ENCODE measurements around the gene UBE2E2. TPM values are rescaled to one million over a fixed set of nuclear protein-coding genes. Genes with fewer than 3 reads are reported as not detected.

The UBE2E2 gene
- total RNA-seq, 3 donors from 2014 or later (not counting 1 experiment from before 2014, with no cell fraction given): 4.8 to 6.1 (median 5.3) TPM

DNA sequence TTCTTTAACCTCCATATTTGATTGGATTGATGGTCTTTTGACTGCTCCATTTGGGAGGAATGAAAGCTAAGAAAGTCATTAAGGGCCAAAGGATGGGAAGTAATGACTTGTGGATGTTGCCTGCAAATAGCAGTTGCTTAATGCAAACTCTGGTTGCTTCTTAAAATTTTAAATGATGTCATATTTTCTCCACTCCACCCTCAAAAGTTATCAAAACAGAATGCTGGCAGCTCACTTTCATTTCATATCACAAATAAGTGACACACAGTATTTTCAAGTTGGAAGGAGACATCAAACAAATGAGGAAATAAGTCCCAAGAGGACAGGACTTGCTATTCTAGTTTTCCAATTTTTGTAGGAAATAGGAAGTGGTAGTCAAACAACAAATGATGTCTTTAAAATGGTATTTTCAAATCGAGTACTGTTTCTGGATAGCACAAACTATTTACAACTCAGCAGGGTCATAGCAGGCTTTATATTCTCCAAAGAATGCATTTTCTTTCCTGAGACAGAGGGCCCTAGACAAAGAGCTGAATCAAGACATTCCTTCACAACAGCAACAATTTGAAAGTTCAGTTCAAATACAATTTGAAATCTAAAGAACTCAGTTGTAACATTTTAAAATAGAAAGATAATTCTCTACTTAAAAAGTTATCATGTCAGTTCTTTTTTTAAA, 437.5 kb downstream of the UBE2E2 start:
- DNase-seq (no peak), ATAC-seq (no peak)
- Mint-ChIP-seq H3K27me3 (ENCODE audit: low read depth in 2 of 2) (peaks cover 0 to 2% of the 10 kb centered on the region in 2 donors), H3K27ac (no peak overlapping the region), H3K4me3 (no peak overlapping the region), H3K4me1 (no peaks in the 10 kb centered on the region), H3K36me3 (no peaks in the 10 kb centered on the region), H3K9me3 (peaks cover 0 to 2% of the 10 kb centered on the region in 2 donors)
- TF ChIP-seq, protein P1, sequence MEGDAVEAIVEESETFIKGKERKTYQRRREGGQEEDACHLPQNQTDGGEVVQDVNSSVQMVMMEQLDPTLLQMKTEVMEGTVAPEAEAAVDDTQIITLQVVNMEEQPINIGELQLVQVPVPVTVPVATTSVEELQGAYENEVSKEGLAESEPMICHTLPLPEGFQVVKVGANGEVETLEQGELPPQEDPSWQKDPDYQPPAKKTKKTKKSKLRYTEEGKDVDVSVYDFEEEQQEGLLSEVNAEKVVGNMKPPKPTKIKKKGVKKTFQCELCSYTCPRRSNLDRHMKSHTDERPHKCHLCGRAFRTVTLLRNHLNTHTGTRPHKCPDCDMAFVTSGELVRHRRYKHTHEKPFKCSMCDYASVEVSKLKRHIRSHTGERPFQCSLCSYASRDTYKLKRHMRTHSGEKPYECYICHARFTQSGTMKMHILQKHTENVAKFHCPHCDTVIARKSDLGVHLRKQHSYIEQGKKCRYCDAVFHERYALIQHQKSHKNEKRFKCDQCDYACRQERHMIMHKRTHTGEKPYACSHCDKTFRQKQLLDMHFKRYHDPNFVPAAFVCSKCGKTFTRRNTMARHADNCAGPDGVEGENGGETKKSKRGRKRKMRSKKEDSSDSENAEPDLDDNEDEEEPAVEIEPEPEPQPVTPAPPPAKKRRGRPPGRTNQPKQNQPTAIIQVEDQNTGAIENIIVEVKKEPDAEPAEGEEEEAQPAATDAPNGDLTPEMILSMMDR (IDR thresholded peaks at IDR 0.05): no peak
- 60% methylated on average over 1 of the region's 1 CpG for WGBS (ENCODE audit: insufficient coverage)
- Histone ChIP-seq H3K36me3 (ENCODE audit: control insufficient read depth, insufficient read depth, low read length) (no peaks in the 10 kb centered on the region), H3K4me3 (ENCODE audit: low read length) (no peak overlapping the region), H3K9me3 (ENCODE audit: control insufficient read depth, insufficient read depth, low read length) (no peaks in the 10 kb centered on the region), H3K27me3 (ENCODE audit: control insufficient read depth, insufficient read depth, low read length) (no peaks in the 10 kb centered on the region), H3K4me1 (ENCODE audit: control insufficient read depth, insufficient read depth, low read length) (no peaks in the 10 kb centered on the region), H3K27ac (ENCODE audit: low read length) (no peak overlapping the region)
- intact Hi-C loops (cut with micrococcal nuclease): no loop called here

Data from natural killer cell (primary cell).